ENCODE data around the gene AGO4.
"Not testable (repeated sequence)": the region's sequence is repeated elsewhere in the genome, so short reads cannot be mapped to it uniquely, and the experiment has no call there.

AGO4 gene

DNA sequence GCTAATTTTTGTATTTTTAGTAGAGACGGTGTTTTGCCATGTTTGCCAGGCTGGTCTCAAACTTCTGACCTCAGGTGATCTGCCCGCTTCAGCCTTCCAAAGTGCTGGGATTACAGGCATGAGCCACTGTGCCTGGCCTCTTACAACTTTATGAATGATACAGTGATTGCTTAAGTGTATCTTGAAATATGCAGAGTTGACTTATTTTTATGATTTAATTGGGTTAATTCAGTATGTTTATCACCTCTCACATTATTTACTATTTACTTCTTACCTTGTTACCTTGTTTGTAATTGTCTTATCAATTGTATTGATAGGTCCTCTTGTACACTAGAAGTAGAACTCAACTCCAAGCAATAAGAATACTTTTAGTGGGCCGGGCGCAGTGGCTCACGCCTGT, 4.9 kb downstream of the AGO4 start:
- not testable (repeated sequence) for DNase-seq

DNA sequence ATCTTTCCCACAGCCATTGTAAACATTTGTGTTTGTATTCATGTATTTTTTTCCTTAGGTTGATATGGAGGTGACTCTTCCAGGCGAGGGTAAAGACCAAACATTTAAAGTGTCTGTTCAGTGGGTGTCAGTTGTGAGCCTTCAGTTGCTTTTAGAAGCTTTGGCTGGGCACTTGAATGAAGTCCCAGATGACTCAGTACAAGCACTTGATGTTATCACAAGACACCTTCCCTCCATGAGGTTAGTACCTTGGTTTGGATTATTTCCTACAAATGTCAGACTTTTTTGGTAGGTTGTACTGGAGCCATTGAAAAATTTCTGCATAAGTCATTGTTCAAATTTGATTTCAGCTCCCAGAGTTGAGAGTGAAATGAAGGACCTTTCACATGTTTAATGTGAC, 17.4 kb downstream of the AGO4 start:
- no peak for DNase-seq

DNA sequence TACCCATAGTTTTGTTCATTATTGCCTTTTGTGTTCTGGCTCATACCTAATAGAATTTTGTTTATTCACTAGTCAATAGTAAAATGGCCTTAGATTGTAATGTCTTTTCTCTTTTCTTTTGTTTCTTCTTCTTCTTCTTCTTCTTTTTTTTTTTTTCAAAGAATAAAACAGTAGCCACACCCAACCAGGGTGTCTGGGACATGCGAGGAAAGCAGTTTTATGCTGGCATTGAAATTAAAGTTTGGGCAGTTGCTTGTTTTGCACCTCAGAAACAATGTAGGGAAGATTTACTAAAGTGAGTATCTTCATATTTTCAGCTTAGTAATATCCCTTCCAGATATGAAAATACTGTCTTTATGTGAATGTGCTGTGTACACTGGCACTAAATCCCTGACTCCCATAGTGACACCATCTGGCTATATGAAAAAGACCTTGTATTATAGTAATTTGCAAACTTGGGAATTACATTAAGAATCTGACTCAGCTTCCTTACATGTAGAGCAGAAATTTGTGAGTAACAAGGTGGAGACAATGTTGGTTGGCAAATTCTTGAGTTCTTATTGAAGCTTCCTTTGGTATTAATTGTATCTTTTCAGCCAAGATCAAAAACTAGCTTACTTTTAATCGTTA, 24.6 kb downstream of the AGO4 start:
- no peak for DNase-seq

DNA sequence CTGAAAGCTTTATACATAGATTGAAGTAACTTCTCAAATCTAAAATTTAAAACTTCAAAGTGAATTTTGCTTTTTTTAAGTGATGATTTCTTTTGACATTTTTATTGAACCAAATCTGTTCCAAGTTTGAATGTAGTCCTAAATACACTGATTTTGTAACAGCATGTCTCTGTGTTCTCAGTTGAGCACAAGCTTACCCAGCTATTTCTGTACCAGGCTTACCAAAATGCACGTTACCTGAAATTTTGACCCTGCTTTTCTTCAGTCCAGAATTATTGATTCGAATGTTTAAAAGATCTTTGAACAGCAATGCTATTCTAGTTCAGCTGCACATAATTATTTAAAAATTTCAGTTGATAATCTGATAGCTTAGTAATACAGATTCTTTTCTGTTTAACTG, 25.6 kb downstream of the AGO4 start:
- no peak for DNase-seq

DNA sequence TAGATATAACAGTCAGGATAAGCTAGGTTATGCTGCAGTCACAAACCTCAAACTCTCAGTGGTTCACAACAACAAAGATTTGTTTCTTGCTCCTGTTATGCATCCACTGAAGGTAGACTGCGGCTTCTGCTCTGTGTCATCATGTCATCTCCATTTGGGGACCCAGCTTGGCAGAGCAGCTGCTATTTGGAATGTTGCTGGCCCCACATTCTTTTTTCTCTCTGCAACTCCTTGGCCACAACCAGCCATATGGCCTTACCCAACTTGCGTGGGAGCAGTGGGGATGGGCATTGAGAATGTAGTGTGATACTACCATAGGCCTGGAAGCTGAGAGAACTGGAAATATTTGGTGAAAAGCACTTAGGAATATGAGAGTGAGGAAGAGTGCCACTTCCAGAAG, 26.4 kb downstream of the AGO4 start:
- no peak for DNase-seq

DNA sequence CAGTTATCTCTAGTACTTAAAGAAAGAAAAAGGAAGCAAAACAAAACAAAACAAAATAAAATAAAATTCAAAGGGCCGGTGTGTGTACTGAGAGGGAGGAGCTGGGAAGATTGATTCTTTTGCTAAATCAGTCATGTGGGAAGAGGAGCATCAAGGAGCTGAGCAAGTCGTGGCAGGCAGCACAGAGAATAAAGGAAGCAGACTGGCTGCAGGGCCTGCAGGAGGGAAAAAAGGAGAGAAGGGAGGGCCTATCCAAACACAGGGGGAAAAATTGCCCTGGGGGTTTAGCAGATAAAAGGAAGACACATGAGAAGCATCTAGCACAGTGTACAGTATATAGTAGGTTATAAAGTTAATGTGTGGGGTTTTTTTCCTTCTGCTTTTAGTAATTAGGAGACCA, 27.6 kb downstream of the AGO4 start:
- DNase-seq: no peak

DNA sequence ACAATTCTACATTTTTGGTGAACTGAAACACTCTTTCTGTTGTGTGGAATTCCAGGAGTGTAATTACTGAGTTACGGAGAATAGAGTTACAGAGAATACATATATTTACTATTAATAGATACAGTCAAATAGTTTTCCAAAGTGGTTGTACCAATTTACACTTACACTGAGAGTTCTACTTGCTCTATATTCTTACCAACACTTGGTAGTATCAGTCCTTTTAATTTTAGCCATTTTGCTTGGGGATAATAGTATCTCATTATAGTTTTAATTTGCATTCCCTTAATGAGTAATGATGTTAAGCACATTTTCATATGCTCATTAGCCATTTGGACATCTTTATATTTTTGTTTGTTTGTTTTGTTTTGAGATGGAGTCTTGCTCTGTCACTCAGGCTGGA, 28.9 kb downstream of the AGO4 start:
- DNase-seq: no peak

DNA sequence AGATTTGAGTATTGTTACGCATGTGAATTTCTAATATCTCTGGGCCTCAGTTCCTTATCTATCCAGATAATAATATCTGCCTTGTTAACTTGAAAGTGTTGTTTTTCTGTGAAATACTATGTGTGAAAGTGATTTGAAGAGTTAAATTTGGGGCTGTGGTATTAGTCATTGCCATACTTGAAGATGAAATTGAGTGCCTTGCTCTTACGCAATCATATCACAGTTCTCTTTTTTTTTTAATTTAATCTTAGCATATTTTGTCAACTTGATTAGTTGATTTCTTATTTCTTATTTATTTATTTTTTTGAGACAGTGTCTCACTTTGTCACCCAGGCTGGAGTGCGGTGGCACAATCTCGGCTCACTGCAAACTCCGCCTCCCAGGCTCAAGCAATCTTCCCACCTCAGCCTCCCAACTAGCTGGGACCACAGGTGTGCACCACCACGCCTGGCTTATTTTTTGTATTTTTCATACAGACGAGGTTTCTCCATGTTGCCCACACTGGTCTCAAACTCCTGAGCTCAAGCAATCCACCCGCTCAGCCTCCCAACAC, 31.0 kb downstream of the AGO4 start:
- DNase-seq: no peak

DNA sequence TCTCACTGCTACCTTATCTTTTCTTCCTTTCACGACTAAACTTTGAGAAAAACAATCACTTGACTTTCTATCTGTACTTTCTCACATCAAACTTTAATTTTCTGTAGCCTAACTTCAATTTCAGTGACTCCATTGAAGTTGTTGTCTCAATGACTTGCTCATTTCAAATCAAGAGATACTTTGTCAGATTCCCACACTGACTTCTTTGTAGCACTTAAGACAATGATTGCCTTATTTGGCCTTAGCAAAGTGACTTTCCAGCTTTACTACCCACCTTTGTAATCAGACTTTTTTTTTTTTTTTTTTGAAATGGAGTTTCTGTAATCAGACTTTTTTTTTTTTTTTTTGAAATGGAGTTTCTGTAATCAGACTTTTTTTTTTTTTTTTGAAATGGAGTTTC, 37.0 kb downstream of the AGO4 start:
- DNase-seq: no peak

DNA sequence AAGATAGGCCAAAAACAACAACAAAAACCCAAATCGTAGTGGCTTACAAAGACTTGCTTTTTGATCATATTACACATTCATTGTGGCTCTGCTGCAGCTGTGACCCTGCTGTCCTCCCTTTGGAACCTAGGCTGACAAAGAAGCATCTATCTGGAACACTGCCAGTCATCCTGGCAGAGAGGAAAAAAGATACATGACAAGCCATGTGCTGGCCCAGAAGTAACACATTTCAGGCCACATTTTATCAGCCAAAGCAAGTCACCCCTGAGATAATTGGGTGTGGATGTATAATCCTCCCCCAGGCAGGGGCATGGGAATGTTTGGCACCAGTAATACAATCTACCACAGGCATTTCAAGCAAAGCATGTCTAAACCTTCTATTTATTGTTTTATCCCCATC, 38.0 kb downstream of the AGO4 start:
- DNase-seq: no peak

DNA sequence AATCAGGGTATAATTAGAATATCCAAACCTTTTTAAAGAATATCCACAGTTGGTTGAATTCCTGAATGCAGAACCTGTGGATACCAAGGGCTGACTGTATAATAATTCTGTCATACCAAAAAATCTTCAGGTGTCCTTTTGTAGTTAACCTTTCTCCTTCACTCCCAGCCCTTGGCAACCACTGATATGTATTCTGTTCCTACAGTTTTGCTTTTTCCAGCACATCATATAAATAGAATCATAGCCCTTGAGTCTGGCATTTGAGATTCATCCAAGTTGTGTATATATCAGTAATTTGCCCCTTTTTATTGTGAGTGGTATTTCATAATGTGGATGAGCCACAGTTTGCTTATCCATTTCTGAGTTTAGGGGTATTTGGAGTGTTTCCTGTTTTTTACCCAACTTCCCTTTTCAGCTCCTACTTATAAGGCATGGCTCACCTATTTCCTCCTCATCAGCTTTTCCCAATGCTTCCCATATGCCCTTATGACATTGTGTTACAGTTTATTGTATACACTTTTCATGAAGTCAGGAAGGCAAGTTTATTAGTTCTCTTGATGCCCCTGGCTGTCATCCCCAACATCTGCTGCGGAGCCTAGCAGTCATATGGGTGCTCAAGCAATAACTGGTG, 40.2 kb downstream of the AGO4 start:
- no peak for DNase-seq

DNA sequence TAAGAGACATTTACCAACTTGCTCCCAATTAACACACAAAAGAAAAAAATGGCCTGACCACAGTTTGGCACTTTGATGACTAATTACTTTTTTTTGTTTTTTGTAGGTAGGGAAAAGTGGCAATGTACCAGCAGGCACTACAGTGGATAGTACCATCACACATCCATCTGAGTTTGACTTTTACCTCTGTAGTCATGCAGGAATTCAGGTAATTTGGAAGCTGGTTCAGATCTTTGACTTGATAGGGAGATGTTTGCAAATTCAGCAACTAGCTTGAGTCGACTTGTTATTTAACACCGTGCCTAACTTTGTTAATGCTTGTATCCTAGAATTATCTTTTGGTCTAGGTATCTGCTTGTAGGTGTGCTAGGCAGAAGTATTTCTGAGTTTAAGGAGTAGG, 42.2 kb downstream of the AGO4 start:
- no peak for DNase-seq

DNA sequence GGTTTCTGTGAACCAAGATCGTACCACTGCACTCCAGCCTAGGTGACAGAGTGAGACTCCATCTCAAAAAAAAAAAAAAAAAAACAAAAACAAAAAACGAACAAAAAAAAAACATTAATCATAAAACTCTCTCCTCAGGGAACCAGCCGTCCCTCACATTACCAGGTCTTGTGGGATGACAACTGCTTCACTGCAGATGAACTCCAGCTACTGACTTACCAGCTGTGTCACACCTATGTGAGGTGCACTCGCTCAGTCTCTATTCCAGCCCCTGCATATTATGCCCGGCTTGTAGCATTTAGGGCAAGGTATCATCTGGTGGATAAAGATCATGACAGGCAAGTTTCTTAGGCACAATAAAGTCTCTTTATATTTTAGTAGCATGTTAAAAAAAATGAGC, 42.9 kb downstream of the AGO4 start:
- no peak for DNase-seq

DNA sequence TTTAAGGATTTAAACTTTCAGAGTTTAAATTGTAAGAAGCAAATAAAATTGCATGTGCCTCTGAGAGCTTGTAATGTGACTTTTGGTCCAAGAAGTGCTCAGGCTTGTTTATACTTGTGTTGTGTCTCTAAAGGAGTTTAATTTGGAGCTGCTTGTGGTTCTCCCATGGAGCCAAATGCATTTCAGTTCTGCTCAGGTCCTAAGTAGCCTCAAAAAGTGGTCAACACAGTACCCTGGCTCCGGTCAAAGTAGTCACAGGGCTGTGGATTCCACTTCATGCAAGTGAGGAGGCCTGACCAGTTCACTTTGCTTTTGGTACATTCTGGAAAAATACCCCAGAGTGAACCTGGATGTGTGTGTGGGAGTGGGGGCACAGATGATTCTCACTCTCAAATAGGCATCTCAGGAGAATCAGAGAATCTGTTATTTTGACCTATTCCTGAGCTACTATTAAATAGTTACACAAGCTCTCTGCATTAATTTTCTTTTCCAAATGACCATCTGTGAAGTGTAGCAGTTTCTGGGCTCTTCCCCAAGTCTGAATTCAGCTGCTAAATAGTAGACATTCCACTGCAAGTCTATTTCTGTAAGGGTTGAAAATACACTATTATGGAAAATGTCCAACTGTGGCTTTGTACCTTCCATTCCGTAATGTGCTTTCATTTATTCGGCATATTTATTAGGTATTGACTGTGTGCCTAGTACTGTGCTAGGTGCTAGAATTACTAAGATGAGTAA, 43.5 kb downstream of the AGO4 start:
- no peak for DNase-seq

DNA sequence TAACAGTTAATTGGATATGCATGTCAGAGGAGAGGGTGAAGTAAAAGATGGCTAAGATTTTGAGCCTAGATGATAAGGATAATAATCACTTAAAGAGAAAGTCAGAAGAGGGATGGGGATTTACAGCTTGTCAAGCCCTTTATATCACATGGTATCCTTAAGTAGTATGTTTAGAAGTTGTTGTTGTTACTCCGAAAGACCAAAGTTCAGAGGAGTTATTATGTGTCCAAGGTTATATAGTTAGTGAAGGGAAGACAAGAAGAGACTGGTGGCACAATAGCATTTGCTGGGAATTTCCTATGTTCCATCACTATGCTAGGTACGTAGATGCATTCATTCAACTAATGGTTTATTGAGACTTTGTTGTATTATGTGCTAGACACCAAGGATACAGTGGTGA, 44.4 kb downstream of the AGO4 start:
- DNase-seq: no peak

DNA sequence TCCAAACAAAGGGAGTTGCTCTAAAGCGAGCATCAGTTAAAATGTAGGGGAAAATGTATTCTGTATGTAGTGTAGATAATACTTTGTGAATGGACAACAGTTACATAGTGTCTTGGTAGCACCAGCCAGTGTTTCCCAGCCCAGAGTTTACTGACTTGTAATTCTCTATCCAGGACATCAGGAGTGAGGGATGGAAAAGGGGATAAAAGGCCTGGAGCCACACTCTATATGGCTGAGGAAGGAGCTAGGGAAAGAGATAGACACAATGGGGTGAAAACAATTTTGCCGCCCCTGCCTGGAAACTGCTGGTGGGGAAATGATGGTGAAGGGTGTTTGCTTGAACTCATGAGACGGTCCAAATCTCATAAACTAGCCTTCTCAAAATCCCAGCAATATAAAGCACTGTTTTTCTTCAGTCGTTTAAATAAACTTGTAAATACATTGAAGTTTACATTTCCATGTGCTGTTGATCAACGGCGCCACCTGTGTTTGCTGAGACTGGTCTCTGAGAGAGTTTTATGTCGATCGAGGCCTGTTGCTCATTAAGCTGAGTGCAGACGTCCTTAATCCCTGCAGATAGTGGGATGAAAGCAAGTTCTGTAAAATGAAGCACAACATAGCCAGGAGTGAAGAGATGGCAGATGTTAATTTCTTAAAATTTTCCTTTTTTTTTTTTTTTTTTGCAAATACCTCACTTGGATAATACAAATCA, 47.3 kb downstream of the AGO4 start:
- no peak for DNase-seq

DNA sequence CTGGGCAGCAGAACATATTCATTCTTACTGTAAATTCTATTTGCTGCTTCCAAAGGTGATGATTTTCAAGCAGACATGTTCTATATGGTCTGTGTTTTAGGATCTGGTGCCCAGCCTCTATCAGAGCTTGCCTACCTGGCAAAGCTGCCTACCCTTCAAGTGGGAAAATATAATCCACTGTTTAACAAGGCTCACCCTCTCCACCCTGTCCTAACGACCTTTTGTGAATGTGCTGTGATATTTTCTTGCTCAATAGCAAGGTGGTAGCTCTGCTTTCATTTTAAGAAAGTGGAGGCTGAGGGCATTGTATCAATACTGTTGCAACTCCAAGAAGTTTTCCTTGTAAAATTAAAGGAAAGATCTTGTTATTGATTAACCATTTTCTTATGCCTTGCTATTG, 49.1 kb downstream of the AGO4 start:
- DNase-seq: no peak

DNA sequence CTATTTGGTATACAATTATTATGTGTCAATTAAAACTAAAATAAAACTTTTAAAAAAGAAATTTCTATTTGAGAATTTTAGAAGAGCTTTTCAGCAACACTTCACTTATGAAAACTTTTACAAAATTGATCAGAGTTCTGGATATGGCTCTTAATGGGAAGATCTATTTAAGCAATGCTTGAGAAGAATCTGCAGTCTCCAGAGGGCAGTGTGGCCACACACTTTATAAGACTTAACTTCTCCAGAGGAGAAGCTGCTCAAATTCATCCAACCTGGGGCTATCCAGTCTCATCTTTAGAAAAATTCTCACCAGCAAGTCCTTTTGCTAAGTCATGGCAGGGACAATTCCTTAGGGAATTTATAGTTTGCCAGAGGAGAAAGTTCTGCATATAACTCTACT, 50.0 kb downstream of the AGO4 start:
- DNase-seq: no peak

DNA sequence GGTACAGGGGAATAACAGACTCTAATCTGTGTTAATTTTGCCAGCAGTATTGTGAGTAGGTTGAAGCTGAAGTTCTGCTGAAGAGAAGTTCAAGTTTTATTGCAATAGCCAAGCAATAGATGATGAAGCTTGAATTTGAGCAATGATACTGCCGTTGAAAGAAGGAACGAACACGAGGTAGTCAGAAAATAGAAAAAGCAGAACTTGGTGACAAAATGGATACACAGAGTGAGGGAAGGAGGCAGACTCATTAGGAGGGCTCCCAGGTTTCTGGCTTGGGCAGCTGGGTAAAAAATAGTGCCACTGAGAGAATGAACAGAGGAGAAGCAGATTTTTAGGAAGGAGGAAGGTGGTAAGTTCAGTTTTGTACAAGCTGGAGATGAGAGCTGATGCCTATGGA, 52.9 kb downstream of the AGO4 start:
- no peak for DNase-seq

DNA sequence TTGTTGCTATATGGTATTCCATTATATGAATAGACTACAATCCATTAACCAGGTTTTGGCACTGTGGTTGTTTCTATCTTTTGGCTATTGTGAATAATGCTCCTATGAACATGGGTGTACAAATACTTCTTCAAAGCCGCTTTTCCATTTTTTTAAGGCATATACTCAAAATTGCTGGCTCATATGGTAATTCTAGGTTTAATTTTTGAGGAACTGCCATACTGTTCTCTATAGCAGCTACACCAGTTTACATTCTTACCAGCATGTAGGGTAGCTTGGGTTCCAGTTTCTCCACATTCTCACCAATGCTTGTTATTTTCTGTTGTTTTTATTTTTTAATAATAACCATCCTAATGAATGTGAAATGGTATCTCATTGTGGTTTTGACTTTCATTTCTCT, 55.3 kb downstream of the AGO4 start:
- no peak for DNase-seq

DNA sequence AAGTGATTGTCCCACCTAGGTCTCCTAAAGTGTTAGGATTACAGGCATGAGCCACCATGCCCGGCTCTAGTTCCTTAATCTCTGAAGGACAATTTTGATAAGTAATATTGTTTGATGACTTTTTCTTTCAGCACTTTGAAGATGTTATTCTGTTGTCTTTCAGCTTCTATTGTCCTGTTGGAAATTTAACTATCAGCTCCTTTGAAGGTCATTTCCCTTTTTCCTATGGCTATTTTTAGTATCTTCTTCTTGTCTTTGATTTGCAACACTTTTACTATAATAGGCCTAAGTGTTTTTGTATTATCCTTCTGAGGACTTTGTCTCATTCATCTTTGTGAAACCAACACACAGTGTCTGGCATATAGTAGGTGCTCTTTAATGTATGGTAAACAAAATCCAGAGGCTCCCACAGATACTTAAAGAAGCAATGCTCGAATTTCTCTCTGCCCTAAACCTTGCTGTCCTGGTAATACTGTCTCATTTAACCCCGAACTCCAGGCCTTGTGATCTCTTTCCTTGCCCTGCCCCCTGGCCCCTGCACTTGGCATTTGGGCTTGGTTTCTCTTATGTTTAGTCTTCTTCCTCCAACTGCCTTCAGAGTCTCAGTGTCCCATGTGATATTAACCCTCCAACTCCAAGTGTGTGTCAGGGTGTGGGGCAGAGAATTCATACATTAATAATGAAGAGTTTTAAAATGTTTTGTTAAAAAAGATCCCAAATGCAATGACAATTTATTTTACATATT, 56.2 kb downstream of the AGO4 start:
- DNase-seq: no peak

DNA sequence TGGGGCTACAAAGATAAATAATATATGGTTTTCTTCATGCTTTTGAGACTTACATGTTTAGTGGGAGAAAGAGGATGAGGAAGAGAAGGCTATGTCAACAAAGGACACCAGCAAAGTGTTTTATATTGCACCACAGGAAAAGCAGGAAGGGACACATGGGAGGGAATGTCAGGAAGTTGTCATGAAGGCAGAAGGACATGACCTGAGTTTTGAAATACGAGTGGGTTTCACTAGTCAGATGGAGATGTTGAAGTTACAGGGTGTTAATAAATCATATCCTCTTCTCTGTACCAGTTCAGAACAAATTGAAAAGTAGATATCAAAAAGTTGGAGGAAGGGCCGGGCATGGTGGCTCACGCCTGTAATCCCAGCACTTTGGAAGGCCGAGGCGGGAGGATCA, 57.0 kb downstream of the AGO4 start:
- no peak for DNase-seq

DNA sequence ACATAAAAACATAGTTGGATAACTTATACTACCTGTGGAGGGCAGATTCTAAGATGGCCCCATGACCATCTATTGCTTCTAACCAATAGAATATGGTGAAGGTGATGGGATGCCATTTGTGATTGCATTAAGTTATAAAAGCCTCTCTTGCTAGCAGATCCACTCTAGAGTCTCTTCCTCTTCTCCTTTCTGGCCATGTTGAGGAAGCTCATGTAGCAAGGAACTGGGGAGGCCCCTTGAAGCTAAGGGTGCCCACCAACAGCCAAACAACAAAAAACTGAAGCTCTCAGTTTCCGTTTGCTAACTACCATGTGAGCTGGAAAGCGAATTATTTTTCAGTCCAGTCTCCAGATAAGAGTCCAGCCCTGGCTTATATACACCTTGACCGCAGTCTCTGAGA, 59.2 kb downstream of the AGO4 start:
- no peak for DNase-seq

Data from CD4-positive, alpha-beta T cell treated with Interleukin-21 for 1 hour (primary cell).